Posterior vena cava (tissue), 2 donors: ENCODE measurements around the gene DCST1. TPM values are rescaled to one million over a fixed set of nuclear protein-coding genes. Genes with fewer than 3 reads are reported as not detected.

Experiments
- DNase-seq: peaks from one replicate; pipeline ENCODE4 v3.0.0-alpha.2; 2020; ENCODE audit warnings: low spot score
- intact Hi-C, 2 donors: fragments of 100-400 bp; cut with DNase I; formaldehyde crosslinking; loops; one replicate each; pipeline versions ENCODE4 v1.14.1 to v1.14.2; 2022 to 2023
- total RNA-seq, 2 donors: library from RNA; stranded (reverse); fragmentation: NEBNext Ultra II Directional; extraction: Animal tissue kit (Norgen Biotek cat#: 25700); gene quantifications; one replicate each; pipeline ENCODE4 v1.2.1, GENCODE V29; 2021
- donor health status: DM: yes; HTN: yes; CAD: no.
- donor health status: DM: yes; HTN: yes; CAD: no.

The DCST1 gene
- total RNA-seq, 2 donors from 2014 or later = not detected

- intact Hi-C loops = no loop called here
- DNase-seq = peak; percentile 89
Measured at GRCh38 chr1:155078469-155079209, 45.0 kb downstream of the DCST1 start, which contains the start of gene EFNA3. TSS of gene EFNA3 (plus strand) at chr1:155078837. CDS start at chr1:155078942, 105 bp downstream.

DNA sequence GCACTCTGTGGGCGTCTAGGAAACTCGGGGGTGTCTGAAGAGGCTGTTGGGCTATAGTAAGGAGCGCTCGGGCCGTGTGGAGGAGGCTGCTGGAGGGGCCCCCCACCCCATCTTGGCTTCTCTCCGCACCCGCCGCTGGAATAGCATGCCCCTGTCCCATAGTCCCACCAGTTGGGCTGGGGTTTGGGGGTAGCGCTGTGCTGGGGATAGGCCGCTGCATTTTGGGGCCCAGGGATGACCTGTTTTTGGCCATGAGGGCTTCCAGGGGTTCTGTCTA lies 45.5 kb downstream of the DCST1 start:
- DNase-seq = no peak
- intact Hi-C loops = no loop called here

- DNase-seq = no peak
- intact Hi-C loops = no loop called here
Measured at GRCh38 chr1:155079487-155080311, 46.1 kb downstream of the DCST1 start.

DNA sequence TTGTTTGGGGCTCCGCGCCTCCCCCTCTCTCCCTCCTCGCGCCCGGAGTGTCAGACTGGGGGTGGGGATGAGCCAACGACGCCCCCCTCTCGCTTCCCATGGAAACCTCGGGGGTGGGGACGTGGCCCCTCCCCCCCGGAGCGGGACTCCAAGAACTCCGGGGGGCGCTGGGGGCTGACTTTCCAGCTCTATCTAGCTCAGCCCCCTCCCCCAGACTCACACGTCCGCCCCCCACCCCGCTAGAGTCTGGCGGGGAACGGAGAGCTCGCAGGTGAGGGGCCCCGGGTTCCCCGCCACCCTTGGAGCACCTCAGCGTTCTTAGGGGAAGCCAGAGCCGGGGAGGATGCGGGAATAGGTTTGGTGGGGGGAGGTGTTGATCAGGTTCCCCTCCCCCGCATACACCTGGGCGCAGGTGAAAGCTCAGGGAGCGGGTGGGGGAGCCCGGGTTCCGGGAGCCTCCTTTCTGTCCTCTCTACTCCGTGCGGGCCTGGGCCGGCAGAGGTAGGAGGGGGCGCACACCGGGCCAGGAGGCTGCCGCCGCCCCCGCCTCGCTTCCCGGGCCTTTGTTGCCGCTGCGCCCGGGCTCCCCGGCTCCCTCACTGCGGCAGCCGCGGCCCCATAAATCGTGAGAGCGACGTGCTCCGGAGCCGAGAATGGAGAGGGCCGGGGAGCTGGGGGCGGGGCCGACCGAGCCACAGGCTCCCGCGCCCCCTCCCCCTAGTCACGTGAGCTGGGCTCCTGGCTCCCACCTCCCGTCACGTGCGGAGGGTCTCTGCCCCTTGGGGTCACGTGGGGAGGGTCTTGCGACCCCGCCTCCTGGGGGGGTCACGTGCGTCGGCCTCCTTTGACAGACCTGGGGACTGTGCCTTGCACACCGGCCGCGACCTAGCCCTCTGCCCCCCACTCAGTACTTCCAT lies 46.9 kb downstream of the DCST1 start:
- DNase-seq = no peak
- intact Hi-C loops = no loop called here

- intact Hi-C loops = no loop called here
Measured at GRCh38 chr1:155081472-155082300, 48.1 kb downstream of the DCST1 start.

GRCh38 chr1:155082301-155083051 lies 48.9 kb downstream of the DCST1 start:
- intact Hi-C loops = no loop called here
- no peak for DNase-seq

More at GRCh38 chr1:155081472-155082300, 48.1 kb downstream of the DCST1 start:
- DNase-seq = no peak

DNA sequence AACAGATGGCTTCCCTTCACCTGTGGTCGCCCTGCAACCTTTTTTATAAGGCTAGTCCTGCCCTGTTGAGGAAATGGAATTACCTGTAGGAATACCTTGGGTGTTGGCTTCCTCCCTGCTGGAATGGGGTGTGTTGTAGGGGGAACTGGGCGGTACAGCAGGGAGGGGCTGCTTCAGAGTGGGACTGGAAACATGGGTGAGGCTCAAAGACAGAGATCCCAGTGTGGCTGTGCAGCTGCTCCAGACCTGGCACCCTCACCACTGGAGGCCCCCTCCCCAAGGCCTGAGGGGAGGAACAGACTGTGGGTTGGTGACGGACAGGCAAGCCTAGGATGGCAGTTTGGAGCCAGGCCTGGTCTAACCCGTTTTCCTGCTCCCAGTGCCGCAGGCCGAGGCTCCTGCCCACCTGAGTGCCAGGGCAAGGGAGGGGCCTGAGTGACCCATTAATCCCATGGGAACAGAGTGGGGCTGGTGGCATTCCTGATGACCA lies 49.5 kb downstream of the DCST1 start:
- intact Hi-C loops = no loop called here

DNA sequence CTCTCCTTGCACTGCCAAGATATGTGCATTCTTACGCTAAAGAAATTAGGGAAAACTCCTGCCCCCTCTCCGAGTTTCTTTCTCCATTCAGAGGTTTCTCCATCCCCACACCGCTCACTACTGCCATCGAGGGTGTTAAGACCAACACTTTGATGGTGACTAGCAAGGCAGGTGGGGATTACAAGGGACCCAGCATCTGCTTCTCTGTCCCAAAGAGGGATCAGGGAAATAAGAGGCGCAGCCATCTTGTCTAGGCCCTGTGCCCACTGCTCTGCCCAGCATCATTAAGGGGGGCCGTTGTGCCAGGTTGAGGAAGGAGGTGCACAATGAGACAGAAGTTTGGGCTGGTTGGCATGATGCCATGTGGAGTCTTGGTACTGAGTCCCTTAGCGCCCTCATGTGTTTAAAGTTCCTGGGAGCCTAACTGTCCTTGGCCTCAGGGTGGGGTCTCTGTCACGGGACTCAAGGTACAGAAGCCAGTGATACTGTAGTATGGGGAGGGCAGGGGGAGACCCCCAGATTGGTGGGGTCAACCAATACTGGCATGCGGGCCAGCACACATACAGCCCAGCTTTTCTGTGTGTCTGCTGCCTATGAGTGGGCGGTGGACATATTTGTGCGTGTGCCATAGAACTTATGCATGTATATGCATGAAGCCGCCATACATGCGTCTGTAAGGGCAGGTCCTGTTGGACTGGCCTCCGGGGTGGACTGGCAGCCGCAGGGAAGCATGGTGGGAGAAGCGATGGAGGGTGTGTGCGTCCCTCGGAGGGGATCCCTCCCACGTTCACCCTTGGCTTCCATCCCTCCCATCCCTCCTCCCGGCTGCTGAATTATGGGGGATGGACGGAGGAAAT lies 50.5 kb downstream of the DCST1 start:
- intact Hi-C loops = loop anchor here in 1 of 2 donors (2.0 kb wide), 1 partner anchor 39 kb away; no protein-coding TSS in a partner anchor
- no peak for DNase-seq

More for the DNA sequence above, 49.5 kb downstream of the DCST1 start:
- no peak for DNase-seq

- DNase-seq = peak; percentile 97
Measured at GRCh38 chr1:155084722-155085503, 51.3 kb downstream of the DCST1 start.

GRCh38 chr1:155085504-155086127 lies 52.0 kb downstream of the DCST1 start:
- intact Hi-C loops = loop anchor here in 1 of 2 donors (2.0 kb wide), 1 partner anchor 41 kb away; no protein-coding TSS in a partner anchor
- DNase-seq = peak; percentile 87

More at GRCh38 chr1:155084722-155085503, 51.3 kb downstream of the DCST1 start:
- intact Hi-C loops = loop anchor here in 1 of 2 donors (2.0 kb wide), 1 partner anchor 40 kb away; no protein-coding TSS in a partner anchor

GRCh38 chr1:155086128-155086741 lies 52.6 kb downstream of the DCST1 start:
- intact Hi-C loops = no loop called here
- peak; percentile 91 for DNase-seq

DNA sequence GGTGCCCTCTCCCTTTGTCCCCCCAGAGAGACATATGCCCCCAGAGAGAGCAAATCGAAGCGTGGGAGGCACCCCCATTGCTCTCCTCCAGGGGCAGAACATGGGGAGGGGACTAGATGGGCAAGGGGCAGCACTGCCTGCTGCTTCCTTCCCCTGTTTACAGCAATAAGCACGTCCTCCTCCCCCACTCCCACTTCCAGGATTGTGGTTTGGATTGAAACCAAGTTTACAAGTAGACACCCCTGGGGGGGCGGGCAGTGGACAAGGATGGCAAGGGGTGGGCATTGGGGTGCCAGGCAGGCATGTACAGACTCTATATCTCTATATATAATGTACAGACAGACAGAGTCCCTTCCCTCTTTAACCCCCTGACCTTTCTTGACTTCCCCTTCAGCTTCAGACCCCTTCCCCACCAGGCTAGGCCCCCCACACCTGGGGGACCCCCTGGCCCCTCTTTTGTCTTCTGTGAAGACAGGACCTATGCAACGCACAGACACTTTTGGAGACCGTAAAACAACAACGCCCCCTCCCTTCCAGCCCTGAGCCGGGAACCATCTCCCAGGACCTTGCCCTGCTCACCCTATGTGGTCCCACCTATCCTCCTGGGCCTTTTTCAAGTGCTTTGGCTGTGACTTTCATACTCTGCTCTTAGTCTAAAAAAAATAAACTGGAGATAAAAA lies 53.4 kb downstream of the DCST1 start:
- intact Hi-C loops = no loop called here
- DNase-seq = no peak

- peak; percentile 94 for DNase-seq
- intact Hi-C loops = loop anchor here (1.0 to 5.0 kb wide), 4 partner anchors 36 to 76 kb away; partner anchors contain the start of gene EFNA1 (in 1 of the 2)
Measured at GRCh38 chr1:155091071-155092051, 57.7 kb downstream of the DCST1 start.
